Kidney epithelial cell (primary cell): ENCODE results near the gene GLIPR1L1. TPM values are rescaled to one million over a fixed set of nuclear protein-coding genes. Genes with fewer than 3 reads are reported as not detected.

ENCODE experiments used
- DNase-seq: peaks from one replicate; pipeline ENCODE4 v3.0.0-alpha.2; 2010; ENCODE audit warnings: low read depth
- H3K27me3 ChIP-seq: 2 replicates; pipeline ENCODE4 v1.6.0; 2011; ENCODE audit warnings: low read length; ENCODE audit not compliant: control insufficient read depth, insufficient read depth
- H3K36me3 ChIP-seq: 2 replicates; pipeline ENCODE4 v1.5.1; 2011; ENCODE audit warnings: low read length; ENCODE audit not compliant: control insufficient read depth, insufficient read depth
- H3K4me3 ChIP-seq: 2 replicates; pipeline ENCODE4 v1.5.1; 2011; ENCODE audit warnings: low read depth, mild to moderate bottlenecking, control low read depth, low read length
- total RNA-seq: library from RNA; depleted of rRNA; stranded (reverse); fragments of >200 nt; gene quantifications from 2 replicates; pipeline ENCODE4 v1.2.3, GENCODE V29; 2015
- TF ChIP-seq, protein P1 (sequence below): IDR thresholded peaks from 2 replicates; pipeline ENCODE4 v1.5.1; 2011; ENCODE audit warnings: mild to moderate bottlenecking, moderate library complexity, low read length, control low read depth, inconsistent platforms; ENCODE audit not compliant: insufficient read depth, poor library complexity, severe bottlenecking

The GLIPR1L1 gene
- total RNA-seq, 1 donor from 2014 or later, result not detected

DNA sequence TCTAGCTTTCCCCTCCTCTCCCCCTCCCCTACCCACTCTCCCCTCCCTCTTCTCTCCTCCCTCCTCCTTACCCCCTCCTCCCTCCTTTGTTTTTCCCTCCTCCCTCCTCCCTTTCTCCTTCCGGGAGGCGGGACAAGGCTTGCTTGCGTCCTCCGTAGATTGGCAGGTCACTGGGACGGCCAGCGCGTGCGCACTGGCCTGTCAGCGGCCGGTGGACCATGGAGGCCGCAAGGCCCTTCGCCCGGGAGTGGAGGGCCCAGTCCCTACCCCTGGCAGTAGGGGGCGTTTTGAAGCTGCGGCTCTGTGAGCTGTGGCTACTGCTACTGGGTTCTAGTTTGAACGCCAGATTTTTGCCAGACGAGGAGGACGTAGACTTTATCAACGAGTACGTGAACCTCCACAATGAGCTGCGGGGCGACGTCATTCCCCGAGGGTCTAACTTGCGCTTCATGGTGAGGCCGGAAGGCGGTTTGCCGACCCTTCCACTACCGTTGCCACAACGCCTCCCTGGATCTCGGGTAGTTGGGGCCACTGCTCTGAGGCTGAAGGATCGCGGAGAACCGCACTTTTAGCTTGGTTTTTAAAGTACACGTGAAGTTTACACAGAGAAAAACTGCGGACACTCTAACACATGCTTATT, 56.5 kb downstream of the GLIPR1L1 start, which contains the start of gene GLIPR1L2:
Gene GLIPR1L2 (plus strand): TSS at position 191 of the 640 bp plus-strand sequence. CDS start 28 bp downstream, at position 219.
- TF ChIP-seq, protein P1, sequence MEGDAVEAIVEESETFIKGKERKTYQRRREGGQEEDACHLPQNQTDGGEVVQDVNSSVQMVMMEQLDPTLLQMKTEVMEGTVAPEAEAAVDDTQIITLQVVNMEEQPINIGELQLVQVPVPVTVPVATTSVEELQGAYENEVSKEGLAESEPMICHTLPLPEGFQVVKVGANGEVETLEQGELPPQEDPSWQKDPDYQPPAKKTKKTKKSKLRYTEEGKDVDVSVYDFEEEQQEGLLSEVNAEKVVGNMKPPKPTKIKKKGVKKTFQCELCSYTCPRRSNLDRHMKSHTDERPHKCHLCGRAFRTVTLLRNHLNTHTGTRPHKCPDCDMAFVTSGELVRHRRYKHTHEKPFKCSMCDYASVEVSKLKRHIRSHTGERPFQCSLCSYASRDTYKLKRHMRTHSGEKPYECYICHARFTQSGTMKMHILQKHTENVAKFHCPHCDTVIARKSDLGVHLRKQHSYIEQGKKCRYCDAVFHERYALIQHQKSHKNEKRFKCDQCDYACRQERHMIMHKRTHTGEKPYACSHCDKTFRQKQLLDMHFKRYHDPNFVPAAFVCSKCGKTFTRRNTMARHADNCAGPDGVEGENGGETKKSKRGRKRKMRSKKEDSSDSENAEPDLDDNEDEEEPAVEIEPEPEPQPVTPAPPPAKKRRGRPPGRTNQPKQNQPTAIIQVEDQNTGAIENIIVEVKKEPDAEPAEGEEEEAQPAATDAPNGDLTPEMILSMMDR, result peak; percentile 95
- peak within 1 kb of the TSS; percentile 75 for H3K4me3 ChIP-seq
- peak; percentile 90 for DNase-seq
- no peaks in the 10 kb centered on the region for H3K36me3 ChIP-seq
- H3K27me3 ChIP-seq, result no peaks in the 10 kb centered on the region

DNA sequence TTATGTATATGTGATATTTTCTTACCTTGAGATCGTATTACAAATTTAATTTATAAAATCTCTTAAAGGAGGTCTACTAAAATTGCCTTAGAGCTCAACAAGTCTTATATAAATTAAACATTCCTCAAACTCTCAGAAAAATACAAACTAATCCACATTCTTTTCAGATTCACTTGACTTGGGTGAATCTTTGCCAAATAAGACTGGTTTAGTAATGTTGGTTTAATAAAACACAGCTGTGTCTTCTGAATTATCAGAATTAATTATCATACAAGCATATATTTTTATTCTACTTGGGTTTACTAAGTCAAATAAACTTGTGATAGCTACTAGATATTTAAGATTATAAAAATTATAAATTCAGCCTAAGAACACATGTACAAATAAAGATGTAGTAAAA, 69.8 kb downstream of the GLIPR1L1 start:
- TF ChIP-seq, protein P1, result no peak
- H3K27me3 ChIP-seq, result no peaks in the 10 kb centered on the region
- DNase-seq, result no peak
- H3K36me3 ChIP-seq, result no peaks in the 10 kb centered on the region
- no peak overlapping the region for H3K4me3 ChIP-seq

DNA sequence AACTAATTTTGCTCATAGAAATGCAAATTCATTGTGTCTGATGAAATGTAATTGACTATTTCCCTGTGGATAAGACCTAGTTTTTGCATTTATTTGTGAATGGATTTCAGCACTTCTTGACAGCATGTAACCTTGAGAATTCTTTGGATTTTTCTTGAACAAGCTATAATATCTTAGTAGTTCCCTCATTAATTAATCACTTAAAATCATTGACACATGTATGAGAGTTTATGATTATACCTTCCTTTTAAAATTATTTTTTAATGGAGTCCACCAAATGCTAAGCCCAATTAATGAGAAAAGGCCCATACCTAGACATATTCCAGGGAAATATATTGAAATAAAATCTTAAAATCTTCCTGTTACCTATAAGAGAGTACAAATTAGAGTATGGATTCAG, 73.2 kb downstream of the GLIPR1L1 start:
- TF ChIP-seq, protein P1, result no peak
- DNase-seq, result no peak
- Histone ChIP-seq H3K4me3 (no peak overlapping the region), H3K27me3 (no peaks in the 10 kb centered on the region), H3K36me3 (no peaks in the 10 kb centered on the region)

DNA sequence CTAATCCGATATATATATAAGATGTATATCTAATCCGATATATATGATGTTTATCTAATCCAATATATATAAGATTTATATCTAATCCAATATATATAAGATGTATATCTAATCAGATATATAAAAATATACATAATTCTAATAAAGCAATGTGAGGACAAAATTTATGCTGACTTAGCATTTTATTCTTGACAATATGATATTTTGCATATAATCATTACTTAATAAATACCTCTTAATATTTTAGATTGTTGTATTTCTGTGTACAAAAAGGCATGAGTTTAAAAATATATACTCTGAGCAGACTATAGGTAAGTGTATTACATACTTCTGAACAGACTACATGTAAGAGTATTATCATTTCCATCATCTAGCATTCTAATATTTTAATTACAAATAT, 75.4 kb downstream of the GLIPR1L1 start:
- Histone ChIP-seq H3K4me3 (no peak overlapping the region), H3K36me3 (no peaks in the 10 kb centered on the region), H3K27me3 (no peaks in the 10 kb centered on the region)
- TF ChIP-seq, protein P1, result no peak
- DNase-seq, result no peak

DNA sequence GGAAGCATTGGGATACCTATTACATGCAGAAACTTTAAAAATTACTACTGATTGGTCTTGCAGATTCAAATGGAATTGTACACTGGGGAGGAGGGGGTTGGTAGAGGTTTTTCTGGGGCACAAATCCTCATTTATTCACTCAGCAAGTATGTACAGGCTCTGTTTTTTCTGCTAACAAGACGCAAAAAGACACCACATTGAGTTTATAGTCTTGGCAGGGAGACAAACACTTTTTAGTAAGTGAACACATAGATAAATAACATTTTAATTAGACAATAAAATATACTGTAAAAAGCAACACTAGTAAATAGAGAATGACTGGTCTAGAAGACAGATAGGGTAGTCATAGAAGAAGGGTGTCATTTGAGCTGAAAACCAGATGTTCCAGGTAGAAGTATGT, 80.2 kb downstream of the GLIPR1L1 start:
- Histone ChIP-seq H3K36me3 (no peaks in the 10 kb centered on the region), H3K27me3 (no peaks in the 10 kb centered on the region), H3K4me3 (no peak overlapping the region)
- TF ChIP-seq, protein P1, result no peak
- DNase-seq, result no peak

DNA sequence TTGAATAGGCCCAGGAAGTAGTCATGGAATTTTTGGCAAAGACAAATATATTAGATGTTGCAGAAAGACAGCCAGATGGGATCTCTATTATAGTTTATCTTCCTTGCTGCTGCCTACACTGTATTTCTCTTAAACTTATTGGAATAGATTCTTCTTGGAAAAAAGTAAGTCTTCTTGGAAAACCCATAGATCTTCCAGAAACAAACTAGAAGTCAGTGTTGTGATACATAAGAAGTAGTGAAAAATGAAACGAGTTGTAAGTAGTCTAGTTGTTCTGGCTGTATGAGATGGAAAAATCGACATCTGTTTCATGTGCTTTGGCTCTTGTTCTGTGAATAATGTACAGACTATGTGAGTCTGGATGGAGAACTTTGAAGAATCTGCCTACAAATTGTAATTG, 85.4 kb downstream of the GLIPR1L1 start:
- DNase-seq, result no peak
- no peak overlapping the region for H3K4me3 ChIP-seq
- TF ChIP-seq, protein P1, result no peak
- H3K36me3 ChIP-seq, result no peaks in the 10 kb centered on the region
- H3K27me3 ChIP-seq, result no peaks in the 10 kb centered on the region
